ENCODE measurements around the gene FCRL4.
A peak's percentile ranks its signal among the peaks of the same experiment; 100 is the strongest.
"Not testable (repeated sequence)": the region's sequence is repeated elsewhere in the genome, so short reads cannot be mapped to it uniquely, and the experiment has no call there.

Gene FCRL4

GRCh38 chr1:157551694-157552693, 45.9 kb downstream of the FCRL4 start, which contains the start of gene FCRL5:
Gene FCRL5, minus strand, starts transcription at chr1:157552515. Its CDS starts 153 bp downstream, at chr1:157552362.
- DNase-seq (ENCODE audit: low spot score), result no peak

GRCh38 chr1:157548081-157548480, 49.8 kb downstream of the FCRL4 start:
- DNase-seq (ENCODE audit: low spot score), result not testable (repeated sequence)

GRCh38 chr1:157542676-157543075, 55.2 kb downstream of the FCRL4 start:
- DNase-seq (ENCODE audit: low spot score), result peak; percentile 58

DNA sequence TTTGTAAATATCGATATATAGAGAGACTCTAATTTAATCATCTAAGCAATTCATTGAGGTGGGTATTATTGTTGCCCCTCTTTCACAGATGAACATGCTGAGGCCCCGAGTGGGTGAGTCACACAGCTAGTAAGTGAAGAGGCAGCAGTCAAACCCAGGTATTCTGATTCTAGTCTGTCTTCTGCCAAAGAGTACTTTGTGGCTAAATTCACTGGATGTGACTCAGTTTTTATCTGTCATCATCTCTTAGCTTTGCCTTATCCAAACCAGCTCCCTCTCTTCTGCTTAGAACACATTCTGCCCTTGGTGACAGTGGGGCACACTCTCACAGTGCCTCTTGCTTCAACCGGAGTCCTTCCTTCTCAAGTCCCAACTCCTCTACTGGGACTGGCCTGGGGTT, 57.0 kb downstream of the FCRL4 start:
- no peak for DNase-seq (ENCODE audit: low spot score)

GRCh38 chr1:157540160-157540748, 57.6 kb downstream of the FCRL4 start:
- no peak for DNase-seq (ENCODE audit: low spot score)

- DNase-seq (ENCODE audit: low spot score), result no peak
These were observed 58.3 kb downstream of the FCRL4 start for GRCh38 chr1:157539568-157539967.

GRCh38 chr1:157532569-157532968, 65.3 kb downstream of the FCRL4 start:
- DNase-seq (ENCODE audit: low spot score), result no peak

- DNase-seq (ENCODE audit: low spot score), result no peak
These were observed 74.0 kb downstream of the FCRL4 start for GRCh38 chr1:157523774-157524493.
